GM18907 (cell line): ENCODE data around the gene TNS1.

Source experiments
- ATAC-seq: cut with Tn5 transposase; IDR thresholded peaks from one replicate; pipeline ENCODE4 v1.9.1; 2021; ENCODE audit warnings: mild to moderate bottlenecking, moderate library complexity; ENCODE audit not compliant: unreplicated experiment

TNS1 gene

DNA sequence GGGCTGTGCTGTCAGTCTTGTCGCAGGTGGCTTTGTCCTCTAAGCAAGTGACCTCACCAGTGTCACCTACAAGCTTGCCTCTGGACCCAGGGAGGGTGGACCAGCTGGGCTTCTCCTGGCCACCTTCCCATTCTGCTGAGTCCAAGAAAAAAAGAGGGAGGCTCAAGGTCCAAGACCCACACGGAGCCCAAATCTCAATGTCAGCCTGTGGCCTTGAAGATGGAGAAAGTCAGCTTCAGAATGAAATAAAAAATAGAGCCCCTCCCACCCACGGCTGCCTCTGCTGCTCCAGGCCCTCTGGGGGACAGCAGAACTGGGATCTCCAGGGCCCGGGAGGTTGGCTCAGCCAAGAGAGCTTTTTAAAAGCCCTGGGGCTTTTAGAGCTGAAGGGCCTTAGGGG is 145.9 kb downstream of the TNS1 start:
- no peak for ATAC-seq

DNA sequence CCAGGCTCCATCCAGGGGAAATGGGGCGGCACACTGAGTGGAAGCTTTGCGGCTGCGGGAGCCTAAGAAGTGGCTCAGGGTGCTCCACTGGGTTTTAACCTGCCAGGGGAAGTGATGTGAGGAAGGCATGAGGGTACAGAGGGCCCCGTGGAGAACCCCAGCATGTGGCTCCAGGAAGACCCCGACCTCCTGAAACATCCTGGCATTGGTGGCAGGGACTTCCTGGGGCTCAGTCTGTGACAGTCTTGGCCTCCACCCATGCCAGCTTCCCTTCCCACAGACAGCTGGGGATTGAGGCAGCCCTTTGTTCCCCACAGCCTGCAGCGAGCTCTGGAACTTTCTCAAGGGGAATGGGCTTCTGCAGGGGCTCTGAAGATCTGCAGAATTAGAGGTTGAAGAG is 146.6 kb downstream of the TNS1 start:
- ATAC-seq, result no peak

DNA sequence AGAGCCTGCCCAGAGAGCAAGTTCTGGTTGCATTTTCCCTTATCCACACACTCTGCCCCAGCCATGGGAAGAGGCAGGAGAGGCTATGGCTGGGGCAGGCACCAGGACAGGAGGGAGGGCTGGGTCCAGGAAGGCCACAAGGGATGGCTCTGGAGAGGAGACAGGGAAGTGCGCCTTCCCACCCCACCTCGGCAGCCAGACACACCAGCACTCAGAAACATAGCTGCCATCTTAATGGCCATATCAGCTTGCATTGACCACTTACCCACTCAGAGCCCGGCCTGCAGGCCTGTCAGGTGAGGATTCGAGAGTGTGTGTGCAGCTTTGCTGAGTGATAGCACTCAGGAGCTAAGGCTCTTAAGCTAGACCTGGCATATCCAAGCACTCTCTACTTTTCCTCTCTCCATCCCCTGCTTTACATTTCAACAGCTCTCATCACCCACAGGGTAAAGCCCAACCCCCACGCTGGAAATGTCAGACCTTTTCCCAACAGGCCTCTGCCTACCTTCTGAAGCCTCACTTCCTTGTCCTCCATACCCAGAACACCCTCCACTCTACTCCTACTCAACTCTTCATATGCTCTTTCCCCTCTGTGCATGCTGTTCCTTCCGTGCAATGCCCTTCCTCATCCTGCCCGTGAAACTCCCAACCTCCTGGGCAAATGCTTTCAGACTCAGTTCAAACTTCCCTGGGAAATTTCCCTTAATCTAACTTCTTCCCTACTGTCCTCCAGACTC is 147.9 kb downstream of the TNS1 start:
- no peak for ATAC-seq

DNA sequence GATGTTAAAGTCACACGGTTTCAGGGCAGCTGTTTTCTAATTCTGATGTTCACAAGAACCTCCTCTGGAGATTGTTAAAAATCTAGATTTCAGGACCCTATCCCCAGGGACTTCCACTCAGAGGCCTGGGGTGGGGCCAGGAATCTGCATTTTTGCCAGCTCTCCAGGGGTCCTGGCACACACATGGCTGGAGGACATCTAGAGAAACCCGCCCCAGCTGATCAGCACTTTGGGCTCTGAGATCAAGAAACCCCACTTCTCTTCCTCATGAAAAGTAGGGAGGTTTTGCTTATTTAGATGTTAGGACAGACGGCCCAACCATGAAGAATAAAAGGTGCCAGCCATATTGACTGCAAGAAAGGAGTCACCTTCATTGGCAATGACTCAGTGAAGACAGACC is 148.8 kb downstream of the TNS1 start:
- ATAC-seq, result no peak

DNA sequence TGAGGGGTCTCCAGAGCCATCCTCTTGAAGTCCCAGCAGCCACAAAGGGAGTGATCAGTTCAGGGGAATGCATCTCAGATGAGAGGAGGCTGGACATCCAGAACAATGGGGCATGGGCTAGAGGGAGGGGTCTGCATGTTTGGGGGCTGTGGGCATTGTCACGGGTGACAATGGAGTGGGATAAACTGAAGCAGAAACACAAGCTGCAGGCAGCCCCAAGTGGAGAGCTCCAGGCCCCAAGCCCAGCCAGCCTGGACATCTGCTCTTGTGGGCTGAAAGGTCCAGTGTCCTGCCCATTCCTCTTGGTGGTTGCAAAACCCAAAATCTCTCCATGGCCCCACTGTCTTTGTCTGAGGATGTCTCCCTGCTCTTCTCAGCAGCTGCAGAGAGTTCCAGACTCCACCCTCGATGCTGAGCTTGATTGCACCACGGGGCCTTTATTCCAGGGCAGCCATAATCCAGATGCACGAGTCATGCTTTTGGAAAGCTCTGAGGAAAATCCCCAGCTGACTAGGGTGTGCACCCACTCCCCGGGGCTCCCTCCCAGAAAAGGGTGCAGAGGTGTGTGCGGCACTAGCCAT is 149.4 kb downstream of the TNS1 start:
- ATAC-seq, result no peak

DNA sequence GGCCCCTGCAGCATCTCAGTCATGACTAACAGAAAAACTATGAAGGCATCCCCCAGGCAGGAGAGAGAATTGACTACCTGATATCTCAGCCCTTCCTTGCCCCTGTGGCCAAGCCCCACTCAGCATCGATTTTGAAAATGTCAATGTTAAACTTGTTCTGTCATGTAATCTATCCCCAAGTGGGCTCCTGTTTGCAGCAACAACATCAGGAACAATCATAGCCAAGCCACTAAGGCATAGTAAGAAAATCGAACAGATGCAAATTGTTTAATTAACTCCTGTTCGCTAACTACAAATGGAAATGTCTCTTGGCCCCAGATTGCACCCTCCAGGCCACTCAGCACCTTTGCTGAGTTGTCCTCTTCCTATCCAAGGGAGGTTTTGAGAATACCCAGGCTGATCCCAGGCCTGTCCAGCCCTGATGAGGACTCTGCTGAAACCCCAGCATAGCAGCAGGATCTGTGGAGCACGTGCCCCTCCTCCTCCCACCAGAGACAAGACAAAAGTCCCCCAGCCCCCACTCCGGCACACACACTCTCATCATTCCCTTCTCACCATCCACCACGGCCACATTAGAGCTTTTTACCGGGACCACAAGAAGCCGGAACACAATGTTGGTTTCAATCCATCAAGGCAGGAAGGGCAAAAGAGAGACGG is 150.1 kb downstream of the TNS1 start:
- no peak for ATAC-seq

DNA sequence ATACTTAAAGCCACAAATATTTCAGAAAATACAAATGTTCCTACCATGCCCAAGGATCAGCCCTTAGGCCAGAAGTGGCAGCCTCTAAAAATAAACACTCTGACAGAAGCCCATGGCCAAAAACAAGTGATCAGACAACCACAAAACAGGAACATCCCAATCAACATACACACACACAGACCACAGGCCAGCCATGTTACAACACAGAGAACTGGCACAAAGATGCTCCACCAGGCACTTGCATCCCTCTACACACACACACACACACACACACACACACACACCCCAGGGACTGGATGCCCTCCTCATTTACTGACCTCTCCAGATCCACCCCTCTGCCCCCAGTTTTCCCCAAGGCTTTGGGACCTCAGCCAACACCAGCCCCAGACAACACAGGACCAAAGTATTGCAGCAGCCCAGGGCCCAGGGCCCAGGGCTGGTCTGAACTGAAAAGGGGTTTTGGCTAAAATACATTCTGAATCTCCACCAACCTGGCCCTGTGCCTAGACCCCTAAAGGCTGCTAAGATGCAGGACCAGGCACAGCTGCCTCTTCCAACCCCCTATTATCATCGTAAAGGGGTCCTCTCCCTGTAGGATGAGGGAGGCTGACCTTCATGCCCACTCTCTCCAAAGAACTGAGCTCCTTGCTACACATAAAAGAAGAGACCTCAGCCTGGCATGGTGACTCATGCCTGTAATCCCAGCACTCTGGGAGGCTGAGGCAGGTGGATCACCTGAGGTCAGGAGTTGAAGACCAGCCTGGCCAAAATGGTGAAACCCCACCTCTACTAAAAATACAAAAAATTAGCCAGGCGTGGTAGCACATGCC is 151.4 kb downstream of the TNS1 start:
- ATAC-seq, result no peak

DNA sequence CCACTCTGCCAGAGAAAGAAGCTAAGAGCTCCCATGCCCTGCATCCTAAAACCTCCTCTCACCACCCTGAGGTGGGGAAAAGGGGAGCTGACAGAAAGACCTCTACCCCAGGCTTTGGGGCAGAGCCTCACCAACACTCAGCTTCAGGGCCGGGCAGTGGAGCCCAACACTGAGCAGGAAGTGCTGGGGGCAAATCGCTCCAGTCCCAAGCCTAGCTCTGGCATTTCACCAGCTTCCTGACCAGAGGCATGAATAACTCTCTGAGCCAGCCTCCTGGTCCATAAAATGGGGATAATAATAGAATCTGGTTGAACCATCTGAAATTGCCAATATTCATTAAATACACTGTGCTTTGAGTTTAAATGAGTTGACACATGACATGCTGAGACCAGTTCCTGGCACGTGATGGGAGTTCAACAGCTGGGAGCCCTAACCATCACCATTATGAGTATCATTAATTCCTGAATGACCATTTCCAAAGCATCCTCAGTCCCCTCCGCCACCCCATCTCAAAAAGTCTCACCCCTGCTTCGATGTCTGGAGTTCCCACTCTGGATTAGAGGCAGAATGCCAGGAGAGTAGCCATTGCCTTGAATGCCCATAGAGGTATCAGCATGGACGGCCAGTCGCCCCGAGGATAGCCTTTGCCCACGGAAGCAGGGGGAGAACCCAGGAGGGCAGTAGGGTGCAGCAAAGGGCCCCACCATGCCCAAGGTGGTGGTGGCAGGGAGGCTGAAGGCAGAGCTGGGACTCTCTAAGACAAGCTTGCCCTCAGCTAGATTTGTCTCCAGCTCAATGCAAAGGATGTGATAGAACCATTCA is 153.4 kb downstream of the TNS1 start:
- no peak for ATAC-seq

DNA sequence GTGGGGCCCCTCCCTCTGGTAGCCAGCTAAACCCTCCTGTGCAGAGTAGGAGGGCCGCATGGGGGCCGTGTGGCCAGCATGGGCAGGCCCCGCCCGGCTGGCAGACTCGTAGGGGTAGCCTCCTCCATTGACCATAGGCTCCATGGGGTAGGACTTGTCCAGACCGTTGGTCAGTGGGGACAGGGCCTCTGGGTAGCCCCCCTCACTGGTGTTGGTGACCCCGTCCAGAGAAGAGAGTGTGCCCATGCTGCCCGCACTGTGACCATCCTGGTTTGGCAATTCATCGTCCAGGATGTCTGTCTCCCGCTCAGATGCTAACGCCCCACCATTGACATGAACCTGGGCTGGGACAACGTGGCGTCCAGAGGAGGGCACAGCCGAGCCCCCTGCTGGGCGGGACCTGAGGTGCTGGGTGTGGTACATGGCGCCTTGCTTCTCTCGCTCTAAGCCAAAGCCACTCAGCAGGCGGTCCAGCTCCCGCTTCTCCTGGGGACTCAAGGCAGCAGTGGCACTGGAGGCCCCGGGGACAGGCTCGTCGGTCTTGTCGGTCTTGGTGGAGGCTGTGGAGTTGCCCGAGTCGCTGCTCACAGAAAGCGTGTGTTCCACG is 154.3 kb downstream of the TNS1 start:
- no peak for ATAC-seq

DNA sequence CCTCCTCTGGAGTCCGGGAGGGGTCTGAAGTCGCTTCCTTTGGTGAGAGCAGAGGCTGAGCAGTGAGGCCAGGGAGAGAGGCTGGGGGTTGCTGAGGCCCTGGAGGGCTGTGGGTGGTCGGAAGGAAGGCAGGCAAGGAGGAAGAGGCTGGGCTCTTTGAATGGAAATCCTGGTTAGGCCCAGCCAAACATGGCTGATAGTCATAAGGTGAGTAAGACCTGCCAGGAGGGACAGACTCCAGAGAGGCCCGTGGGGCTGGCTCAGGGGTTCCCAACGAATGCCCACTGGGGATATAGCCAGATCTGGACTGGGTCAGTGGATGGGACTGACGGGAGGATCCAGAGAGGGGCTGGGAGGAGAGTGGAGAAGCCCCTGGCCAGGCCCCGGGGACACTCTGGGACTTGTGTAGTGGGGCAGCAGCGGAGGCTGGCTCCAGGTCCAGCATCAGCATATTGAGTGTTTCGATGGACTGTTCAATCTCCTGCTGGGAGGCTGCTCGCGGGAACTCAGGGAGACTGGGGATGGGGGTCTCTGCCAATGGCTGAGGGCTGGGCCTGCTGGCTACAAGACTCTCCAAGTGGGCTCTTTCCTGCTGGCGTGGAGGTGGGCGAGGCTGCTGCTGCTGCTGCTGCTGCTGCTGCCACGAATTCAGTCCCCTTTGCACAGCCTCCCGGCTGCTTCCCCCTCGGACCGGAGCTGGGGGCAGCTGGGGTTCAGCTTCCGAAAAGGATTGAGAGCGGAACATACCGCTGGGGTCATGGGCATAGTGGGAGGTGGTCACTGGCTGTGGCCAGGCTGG is 155.0 kb downstream of the TNS1 start:
- ATAC-seq, result no peak

DNA sequence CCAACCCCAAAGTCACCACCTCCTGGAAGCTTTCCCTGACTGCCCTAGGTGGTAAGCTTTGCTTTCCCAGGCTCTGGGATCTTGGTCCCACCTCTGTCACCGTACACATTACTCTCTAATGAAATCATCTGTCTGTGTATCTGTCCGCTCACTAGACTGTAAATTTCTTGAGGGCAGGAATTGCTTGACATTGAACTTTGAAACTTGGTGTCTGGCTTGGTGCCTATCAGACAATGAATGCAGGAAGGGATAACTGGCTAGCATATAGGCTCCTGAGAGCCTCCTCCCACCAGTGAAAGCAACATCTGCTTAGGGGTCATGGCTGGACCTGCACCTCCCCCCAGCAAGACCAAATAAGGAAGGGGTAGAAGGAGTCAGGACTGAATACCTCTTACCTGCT is 155.7 kb downstream of the TNS1 start:
- no peak for ATAC-seq

DNA sequence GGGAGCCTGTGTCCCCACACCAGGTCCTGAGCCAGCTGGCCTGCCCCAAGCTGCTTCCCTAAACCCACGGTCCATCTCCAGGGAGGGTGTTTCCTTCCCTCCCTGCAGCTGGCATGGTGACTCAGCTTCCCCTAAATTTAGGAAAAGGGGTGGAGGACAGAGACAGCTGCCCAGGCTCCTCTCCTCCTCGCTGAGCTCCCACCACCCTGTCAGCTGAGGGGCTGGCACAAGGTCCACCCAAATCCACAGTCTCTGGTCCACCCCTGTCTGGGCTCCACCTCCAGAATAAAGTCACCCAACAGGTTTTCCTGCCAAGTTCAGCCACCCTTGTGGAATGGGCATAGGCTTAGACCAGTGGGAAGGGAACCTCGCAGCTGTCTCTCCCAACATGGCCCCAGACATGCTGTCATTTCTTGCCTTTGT is 156.5 kb downstream of the TNS1 start:
- ATAC-seq, result no peak

DNA sequence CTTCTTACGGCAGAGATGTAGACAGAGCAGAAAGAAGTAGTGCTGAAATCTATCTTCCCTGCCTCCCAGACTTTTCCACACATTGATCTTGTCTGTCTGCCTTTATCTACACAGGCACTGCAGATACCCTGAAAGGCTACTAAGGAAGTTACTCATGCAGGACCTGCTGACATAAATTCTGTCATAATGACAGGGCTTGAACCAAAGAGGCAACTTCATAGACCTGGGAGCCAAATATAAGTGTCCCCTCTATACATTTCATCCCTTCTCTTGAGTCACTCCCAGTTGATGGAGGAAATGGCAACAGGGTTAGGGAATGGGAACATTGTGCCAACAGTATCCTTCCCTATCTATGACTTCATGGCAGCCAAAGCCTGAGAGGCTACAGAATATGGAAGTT is 157.5 kb downstream of the TNS1 start:
- no peak for ATAC-seq

DNA sequence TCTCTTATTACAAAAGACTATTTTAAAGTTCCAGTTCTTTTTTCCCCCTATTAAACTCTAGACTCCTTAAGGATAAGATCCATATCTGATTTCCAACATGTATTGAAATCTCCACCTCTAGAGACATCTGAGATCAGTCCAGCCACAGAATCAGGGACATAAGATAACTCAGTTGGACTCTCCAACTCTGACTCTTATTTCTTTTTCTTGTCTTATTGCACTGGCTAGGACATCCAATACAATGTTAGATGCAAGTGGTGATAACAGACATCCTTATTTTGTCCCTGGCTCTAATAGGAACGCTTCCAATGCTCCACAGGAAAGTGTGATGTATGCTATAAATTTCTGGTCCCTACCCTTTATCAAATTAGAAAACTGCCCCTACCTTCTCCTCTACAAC is 158.1 kb downstream of the TNS1 start:
- ATAC-seq, result no peak

DNA sequence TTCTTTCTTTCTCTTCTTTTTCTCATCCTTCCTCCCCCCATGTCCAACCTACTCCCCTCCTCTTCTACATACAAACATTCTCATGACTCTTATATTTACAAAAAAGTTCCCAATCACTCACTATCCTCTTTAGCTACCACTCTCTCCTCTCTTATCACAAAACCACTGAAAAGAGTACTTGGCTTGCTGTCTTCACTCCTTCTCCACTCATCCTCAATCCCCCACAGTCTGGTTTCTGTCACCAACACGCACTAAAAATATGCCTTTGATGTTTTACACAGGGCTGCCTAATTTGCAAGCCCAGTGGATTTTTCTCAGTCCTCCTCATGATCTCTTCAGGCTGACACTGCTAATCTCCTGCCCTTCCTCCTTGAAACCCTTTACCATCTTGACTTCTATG is 159.5 kb downstream of the TNS1 start:
- ATAC-seq, result no peak

DNA sequence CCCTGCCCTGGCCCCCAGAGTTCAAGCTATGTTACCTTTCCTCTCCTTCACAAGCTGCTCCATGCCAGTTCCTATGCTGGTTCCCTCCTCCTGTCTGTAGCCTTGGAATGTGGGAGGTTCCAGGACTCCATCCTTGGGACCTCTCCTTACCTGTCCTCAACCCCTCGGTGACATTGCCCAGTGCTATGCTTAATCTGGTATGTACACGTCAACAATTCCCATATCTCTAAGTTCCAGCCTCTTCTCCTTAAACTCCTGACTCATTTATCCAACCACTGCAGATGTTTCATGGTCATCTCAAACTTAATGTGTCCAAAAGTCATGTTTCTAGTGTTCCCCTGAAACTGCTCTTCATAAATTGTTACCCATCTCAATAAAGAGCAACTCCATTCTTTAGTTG is 160.8 kb downstream of the TNS1 start:
- no peak for ATAC-seq

DNA sequence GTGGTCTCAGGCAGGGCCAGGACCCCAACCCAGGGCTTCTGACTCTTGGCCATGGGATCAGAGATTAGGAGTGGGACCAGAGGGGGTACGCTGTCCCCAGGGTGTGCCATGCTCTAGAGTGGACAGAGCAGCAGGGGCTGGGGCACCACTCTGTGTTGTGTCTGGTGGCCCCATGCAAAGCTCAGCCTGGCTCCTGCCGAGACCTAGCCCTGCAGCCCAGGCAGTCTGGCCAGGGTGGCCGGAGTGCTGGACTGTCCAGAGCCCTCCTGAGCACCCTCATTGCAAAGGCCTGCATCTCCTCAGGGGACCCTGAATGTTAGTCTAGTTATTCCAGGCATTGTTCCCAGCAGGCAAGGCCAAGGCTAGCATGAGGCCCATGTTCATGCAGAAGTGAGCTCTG is 162.3 kb downstream of the TNS1 start:
- no peak for ATAC-seq

DNA sequence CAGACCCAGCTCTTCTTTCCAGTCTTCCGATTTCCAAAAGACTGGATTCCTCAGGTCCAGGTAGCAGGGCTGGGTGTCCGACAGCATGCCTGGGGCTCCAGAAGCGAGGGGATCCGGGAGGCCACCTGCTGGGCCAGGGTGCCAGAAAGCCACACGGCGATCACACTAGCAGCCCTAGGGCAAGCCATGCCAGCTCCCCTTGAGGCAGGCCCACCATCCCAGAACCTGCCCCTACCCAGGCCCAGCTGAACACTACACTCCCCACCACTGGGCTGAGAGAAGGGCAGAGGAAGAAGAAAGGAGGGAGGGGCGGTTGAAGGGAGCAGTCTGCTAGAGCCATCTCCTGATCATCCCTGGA is 163.1 kb downstream of the TNS1 start:
- no peak for ATAC-seq

DNA sequence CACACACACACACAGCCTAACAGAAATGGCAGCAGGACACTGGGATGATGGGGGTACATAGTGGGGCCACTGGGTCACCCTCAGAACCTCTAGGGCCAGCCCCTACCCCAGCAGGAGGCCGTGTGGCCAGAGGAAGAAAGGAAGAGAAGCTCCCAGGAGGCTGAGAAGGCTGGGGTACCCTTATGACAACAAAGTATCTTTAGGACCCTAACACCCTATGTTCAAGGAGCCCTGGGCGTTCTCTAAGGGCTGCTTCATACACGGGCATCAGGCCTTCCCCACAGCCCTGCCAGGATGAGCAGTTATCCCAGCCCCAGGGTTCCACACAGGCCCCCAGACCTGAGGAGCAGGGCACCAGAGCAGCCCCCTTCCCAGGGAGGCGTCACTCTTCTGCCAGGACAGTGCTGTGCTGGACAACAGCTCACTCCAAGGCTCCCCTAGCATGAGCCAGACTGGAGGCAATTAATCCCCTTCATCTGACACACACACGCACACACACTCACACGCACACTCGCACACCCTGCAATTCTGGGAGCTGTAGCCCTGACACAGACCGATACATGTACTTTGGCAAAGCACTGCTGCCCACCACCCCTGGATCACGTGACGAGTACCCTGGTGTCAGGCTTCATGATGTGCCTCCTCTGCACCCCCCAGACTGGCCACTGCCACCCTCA is 163.6 kb downstream of the TNS1 start:
- ATAC-seq, result no peak
